Measurements from ENCODE around the gene MPPED1.

Gene MPPED1

DNA sequence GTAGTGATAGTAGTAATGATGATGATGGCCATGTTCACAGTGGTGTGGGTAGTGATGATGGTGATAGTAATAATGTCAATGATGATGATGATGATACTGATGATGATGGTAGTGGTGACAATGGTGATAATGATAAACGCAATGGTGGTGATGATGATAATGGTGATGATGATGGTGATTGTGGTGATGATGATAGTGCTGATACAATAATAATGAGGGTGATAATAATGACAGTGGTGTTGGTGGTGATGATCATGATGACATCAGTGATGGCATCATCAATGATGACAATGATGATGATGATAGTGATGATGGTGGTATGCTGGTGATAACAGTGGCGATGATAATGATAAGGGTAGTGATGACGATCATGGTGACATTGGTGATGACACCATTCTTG lies 92.3 kb downstream of the MPPED1 start:
- DNase-seq = no peak

GRCh38 chr22:43504666-43505261 lies 93.0 kb downstream of the MPPED1 start:
- DNase-seq = no peak

GRCh38 chr22:43505423-43505822 lies 93.6 kb downstream of the MPPED1 start:
- no peak for DNase-seq

DNA sequence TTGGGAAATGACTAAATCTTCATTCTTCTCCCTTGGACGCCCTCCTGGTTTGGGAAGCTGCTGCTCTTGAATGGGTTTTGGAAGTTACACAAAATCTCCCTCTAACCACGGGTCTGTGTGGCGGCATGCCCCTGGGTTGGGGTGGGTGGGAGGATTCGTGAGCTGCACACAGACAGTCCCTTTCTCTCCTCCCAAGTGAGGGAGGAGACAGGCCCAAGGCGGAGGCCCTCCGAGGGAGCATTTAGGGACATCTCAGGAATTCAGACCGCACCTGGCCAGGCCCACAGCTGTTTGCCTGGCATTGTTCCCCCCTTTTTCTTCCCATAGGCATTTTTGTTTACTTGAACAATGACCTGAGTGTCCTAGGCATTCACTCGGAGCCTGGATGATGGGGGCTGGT lies 94.1 kb downstream of the MPPED1 start:
- no peak for DNase-seq

- no peak for DNase-seq
Observed at GRCh38 chr22:43506487-43506886, 94.7 kb downstream of the MPPED1 start.

DNA sequence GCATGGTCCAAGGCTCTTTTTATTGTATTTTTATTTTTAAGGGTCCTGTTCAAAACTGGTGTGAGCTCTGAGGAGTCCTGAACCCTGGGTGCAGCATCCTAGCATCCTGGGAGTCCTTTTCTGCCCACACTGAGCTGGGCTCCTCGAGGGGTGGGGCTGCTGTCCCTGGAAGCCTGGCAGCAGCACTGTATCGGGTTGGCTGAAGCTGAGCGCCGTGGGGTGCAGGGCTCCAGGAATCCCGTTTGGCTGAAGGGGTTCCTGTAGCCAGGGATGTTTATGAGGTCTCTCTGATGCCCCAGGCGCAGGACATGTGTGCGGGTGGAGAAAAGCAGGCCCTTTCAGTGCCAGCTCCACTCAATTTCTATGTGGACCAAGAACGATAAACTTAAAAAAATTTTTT lies 95.4 kb downstream of the MPPED1 start:
- DNase-seq = no peak

GRCh38 chr22:43508489-43508888 lies 96.7 kb downstream of the MPPED1 start:
- DNase-seq = no peak

DNA sequence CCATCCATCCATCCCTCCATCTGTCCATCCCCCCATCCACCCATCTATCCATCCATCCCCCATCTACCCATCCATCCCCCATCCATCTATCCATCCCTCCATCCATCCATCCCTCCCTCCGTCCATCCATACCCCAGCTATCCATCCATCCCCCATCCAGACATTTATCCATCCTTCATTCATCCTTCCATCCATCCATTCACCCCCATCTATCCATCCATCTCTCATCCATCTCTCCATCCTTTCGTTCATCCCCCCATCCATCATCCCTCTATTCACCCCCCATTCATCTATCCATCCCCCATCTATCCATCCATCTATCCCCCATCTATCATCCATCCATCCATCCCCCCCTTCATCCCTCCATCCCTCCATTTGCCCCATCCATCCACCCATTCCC lies 97.5 kb downstream of the MPPED1 start:
- no peak for DNase-seq

DNA sequence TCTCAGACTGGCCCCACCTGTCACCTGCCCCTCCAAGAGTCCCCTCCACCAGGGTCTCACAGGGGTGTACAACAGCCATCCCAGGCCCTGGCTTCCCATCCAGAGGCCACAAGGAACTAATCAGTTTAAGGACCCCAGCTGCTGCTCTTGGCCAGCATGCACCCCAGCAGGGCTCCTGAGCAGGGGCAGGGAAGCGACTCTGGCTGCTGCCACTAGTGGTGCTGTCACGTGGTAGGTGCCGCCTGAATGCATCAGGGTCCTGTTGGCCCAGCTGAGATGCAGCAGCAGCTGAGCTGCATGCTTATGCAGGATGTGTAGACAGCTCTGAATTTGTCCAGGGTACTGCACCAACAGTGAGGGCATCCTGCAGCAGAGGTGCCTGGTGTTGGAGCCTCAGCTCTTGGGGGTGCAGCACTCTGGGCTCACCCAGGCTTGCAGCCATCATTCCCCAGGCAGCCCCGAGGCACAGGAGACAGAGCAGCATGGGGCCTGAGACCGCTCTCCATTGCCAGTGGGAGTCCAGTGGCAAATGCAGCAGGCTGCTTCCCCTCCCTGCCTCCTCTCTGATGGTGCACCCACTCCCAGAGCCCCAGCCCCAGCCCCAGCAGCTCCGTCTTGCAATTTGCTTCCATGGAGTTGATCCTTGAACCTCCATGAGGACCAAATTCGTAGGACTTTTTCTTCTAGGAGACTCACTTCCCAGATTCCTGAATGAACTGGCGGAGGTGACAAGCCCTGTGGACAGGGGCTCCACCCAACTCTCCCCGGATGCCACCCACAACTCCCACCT lies 98.7 kb downstream of the MPPED1 start:
- no peak for DNase-seq

- no peak for DNase-seq
Observed at GRCh38 chr22:43511276-43511910, 99.6 kb downstream of the MPPED1 start.

- no peak for DNase-seq
Observed at GRCh38 chr22:43512279-43512678, 100.5 kb downstream of the MPPED1 start.

- DNase-seq = no peak
Observed at GRCh38 chr22:43514476-43515157, 102.8 kb downstream of the MPPED1 start.

- DNase-seq = no peak
Observed at GRCh38 chr22:43515411-43515810, 103.6 kb downstream of the MPPED1 start.

DNA sequence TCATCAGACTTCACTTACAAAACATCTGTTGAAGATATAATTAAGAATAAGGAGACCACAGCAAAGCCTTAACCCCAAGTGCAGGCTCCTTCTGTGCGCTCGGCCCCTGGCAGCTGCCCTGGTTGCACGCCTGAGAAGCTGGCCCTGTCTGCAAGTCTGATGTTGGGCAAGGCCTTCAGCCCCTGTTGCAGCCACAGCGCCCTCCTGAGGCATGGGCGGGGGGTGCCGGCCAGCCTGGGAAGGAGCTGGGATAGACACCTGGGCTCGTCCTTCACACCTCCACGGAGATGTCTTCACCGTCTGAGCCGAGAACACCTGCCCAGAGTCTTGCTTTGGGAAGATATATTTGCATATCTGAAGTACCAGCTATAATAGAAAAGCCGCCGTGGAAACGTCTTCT lies 104.1 kb downstream of the MPPED1 start:
- no peak for DNase-seq

- DNase-seq = no peak
Observed at GRCh38 chr22:43516386-43516785, 104.6 kb downstream of the MPPED1 start.

- DNase-seq = no peak
Observed at GRCh38 chr22:43516996-43517635, 105.3 kb downstream of the MPPED1 start.

DNA sequence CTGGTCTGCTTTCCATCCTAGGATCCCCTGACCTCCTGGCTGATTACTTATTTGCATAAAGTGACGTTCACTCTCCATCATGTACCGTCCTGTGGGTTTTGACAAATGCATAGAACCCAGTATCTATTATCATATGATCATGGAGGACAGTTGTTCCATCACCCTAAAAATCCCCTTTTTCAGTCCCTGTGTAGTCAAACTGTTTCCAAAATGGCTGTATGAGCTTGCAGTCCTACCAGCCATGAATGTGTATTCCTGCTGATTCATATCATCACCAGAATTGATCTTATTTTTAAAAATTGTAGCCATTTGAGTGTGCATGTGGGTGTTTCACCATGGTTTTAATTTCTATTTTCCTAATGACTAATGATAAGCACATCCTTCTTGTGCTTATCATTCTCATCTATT lies 108.8 kb downstream of the MPPED1 start:
- DNase-seq = no peak

DNA sequence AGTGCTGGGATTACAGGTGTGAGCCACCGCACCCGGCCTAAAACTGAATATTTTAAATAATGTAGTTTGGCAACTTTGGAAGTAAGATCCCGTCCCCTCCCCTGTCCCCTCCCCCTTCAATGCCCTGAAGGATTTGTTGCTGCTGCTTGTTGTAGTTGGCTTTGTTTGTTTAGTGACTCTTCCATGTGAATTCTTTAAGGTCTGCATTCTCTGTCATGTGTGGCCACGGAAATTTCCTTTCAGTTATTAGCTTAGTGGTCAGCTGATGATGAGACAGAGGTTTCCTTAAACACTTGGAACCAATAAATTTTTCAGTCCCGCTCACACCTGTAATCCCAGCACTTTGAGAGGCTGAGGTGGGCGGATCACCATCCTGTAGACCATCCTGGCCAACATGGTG lies 109.9 kb downstream of the MPPED1 start:
- DNase-seq = no peak

- DNase-seq = no peak
Observed at GRCh38 chr22:43526117-43526655, 114.4 kb downstream of the MPPED1 start.

- no peak for DNase-seq
Observed at GRCh38 chr22:43526946-43527345, 115.1 kb downstream of the MPPED1 start.

- no peak for DNase-seq
Observed at GRCh38 chr22:43528601-43529360, 117.0 kb downstream of the MPPED1 start.

GRCh38 chr22:43529461-43529860 lies 117.6 kb downstream of the MPPED1 start:
- DNase-seq = no peak

Data from SHP77 treated with DMSO at 0.1 percent for 48 hours (cell line).